ENCODE data around the gene ATPAF1.
"Not testable (repeated sequence)": the region's sequence is repeated elsewhere in the genome, so short reads cannot be mapped to it uniquely, and the experiment has no call there.

GRCh38 chr1:46651152-46651551 is 17.0 kb downstream of the ATPAF1 start:
- TF ChIP-seq SMAD1 (IDR thresholded peaks at IDR 0.05; ENCODE audit: low read depth, partially characterized antibody); CTCF (IDR thresholded peaks at IDR 0.05 in 2 of 3, conservative IDR thresholded peaks at IDR 0.05 in 1 of 3; ENCODE audit: control insufficient read depth in 2 of 3, extremely low read depth in 1 of 3, insufficient read depth in 1 of 3, low read depth in 3 of 3, low read length in 3 of 3); HDAC6 (IDR thresholded peaks at IDR 0.05; ENCODE audit: unreplicated experiment); ZNF24 (IDR thresholded peaks at IDR 0.05); EZH2 (IDR thresholded peaks at IDR 0.05; ENCODE audit: borderline replicate concordance, control insufficient read depth, low read depth, low read length); RAD51 (IDR thresholded peaks at IDR 0.05); HSF1 (IDR thresholded peaks at IDR 0.05; ENCODE audit: low read depth, low read length); REST (IDR thresholded peaks at IDR 0.05; ENCODE audit: low read depth, low read length); ESRRA (IDR thresholded peaks at IDR 0.05; ENCODE audit: low read length); NR2C2 (IDR thresholded peaks at IDR 0.05; ENCODE audit: borderline replicate concordance, control insufficient read depth, insufficient read length, low read depth); POLR2A (IDR thresholded peaks at IDR 0.05; ENCODE audit: low read depth, low read length); MAX (IDR thresholded peaks at IDR 0.05; ENCODE audit: low read depth, low read length): not testable (repeated sequence)
